Left renal pelvis (tissue), 4 donors: Measurements from ENCODE around the gene CCDC74B. TPM values are rescaled to one million over a fixed set of nuclear protein-coding genes. Genes with fewer than 3 reads are reported as not detected.
"Not testable (repeated sequence)": the region's sequence is repeated elsewhere in the genome, so short reads cannot be mapped to it uniquely, and the experiment has no call there.

Source experiments
- DNase-seq, 4 donors: peaks; one replicate each; pipeline ENCODE4 v3.0.0-alpha.2; 2013; ENCODE audit warnings: low read depth in 4 of 4, low spot score in 3 of 4
- polyA plus RNA-seq, 4 donors: library from polyadenylated mRNA; unstranded; fragments of 120-200 nt; gene quantifications; one replicate each; pipeline ENCODE4 v1.2.1, GENCODE V29; 2013; ENCODE audit not compliant: insufficient read length in 4 of 4

The CCDC74B gene
- polyA plus RNA-seq, 4 donors, result 5.2 to 23.5 (median 12.5) TPM

DNA sequence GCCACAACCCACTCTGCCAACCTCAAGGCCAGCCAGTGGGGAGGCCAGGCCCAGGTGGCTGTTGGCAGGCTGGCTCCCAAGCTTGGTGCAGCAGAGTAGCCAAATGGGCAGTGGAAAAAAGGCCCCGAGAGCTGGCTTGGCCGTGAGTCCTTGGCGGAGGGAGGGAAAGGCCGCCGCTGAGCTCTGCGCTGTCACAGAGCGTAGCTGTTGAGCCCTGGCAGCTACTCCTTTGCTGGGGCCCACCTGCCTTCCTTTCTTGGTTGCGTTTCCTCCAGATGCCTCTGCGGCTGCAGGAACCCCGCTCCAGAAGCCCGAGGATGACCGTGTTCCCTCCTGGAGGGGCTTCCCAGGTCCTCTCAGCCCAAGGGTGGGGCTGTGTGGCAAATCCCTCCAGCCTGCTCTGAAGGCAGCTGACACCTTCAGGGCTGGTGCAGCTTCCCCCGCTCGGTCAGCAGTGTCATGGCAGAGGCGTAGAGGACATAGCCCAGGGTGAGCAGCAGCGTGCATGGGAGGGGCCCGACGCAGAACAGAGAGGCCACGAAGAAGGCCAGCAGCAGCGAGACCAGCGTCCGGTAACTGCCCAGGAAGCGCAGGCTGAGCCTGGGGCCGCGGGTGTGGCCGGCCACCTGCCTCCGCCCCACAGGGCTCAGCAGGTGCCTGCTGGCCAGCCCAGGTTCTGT is 7.4 kb upstream of the CCDC74B start:
- not testable (repeated sequence) for DNase-seq

DNA sequence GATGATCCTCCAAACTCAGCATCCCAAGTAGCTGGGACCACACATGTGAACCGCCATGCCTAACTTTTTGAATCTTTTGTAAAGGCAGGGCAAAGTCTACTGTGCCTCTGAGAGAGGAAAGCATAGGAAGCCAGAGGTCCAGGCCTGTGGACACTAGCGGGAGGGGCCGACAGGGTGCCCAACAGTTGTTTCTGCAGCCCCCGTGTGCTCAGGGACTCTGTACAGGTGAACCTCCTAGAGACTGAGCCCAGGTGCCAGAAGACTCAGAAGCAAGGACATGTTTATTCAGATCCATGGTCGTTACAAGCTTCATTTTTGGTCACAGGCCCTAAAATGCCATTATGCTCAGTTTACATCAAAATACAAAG is 6.2 kb upstream of the CCDC74B start:
- not testable (repeated sequence) for DNase-seq

DNA sequence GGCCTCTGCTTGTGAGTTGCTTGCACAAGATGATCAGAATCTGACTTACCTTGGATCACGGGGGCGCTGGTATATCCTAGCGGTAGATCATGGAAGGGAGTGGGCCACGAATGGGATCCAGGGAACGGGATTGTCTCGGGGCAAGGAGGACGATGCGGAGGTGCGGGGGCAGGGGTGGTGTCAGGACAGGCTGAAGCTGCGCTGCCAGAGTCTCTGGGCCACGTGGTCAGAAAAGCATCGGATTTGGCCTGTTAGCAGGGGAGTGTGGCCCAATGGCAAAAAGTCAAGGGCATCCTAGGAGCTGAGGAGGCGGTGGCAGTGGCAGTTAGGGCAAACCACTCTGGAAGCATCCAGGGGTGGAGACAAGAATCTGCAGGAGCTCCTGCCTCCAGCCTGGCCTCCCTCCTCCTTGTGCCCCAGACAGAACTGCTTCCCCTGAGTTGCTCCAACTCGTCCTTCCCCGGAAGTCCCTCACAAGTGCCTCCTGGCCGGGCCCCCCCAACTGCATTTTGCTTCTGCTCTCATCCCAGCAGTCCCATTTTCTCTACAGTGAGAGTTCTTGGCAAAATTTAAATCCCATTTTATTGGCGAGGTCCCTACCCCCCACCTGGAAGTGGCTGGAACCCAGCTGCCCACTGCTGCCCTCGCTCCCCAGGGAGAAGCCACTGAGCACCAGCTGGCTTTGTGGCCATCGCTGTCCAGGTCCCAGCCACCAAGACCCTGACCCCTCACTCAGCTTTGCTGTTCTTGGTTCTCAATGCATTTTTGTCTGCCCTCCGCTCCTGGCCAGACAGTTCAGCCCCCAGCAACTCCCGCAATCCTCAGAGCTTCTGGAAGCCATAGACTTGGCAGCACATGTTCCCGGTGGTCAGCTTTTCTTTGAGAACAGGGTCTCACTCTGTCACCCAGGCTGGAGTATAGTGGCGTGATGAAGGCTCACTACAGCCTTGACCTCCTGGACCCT is 5.6 kb upstream of the CCDC74B start:
- no peak for DNase-seq

DNA sequence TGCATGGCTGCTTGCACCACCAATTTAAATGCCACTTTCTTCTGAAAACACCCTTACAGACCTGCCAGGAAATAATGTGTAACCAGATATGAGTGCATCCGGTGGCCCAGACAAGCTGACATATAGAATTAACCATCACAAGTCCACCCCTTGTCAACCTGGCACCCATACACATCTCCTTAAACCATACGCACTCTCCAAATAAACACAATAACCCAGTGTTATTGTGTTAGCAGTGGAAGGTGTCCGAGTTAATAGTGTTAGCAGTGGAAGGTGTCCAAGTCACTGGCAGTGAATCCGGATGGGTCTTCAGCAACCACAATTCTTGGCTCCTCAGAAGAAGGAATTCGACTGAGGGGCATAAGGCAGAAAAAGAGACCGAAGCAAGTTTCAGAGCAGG is 3.6 kb upstream of the CCDC74B start:
- not testable (repeated sequence) for DNase-seq

DNA sequence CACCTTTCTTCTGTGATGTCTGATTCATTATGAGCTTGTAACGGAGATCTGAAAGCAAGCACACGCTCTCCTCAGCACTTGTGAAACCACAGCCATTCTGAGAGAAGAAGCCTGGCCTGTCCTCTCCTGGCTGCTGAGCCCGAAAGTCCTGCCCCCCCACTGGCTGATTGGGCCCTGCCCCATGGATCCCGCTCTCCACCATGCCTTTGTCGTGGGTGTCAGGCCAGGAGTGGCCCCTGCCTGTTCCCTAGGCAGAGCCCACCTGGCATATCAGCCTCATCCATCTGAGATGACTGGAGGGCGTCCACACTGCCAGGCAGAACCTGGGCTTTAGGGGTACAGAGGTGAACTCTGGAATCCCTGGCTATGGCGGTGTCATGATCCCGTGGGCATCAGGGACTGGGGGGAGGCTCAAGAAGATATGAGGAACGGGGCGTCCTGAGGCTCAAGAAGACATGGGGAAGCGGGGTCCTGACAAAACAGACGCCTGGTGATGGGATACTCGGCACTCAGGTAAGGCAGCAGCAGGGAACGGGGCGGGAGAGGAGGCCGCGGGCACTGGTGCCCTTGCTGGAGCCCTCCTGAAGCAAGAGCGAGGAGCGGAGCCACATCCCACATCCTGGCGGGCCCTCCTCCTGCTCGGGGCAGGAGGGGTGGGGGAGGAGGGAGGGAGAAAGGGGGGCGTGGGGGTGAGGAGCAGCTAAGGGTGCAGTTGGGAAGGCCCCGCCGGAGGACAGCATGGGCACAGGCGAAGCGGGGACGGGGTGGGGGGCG is 1.5 kb downstream of the CCDC74B start:
- not testable (repeated sequence) for DNase-seq

DNA sequence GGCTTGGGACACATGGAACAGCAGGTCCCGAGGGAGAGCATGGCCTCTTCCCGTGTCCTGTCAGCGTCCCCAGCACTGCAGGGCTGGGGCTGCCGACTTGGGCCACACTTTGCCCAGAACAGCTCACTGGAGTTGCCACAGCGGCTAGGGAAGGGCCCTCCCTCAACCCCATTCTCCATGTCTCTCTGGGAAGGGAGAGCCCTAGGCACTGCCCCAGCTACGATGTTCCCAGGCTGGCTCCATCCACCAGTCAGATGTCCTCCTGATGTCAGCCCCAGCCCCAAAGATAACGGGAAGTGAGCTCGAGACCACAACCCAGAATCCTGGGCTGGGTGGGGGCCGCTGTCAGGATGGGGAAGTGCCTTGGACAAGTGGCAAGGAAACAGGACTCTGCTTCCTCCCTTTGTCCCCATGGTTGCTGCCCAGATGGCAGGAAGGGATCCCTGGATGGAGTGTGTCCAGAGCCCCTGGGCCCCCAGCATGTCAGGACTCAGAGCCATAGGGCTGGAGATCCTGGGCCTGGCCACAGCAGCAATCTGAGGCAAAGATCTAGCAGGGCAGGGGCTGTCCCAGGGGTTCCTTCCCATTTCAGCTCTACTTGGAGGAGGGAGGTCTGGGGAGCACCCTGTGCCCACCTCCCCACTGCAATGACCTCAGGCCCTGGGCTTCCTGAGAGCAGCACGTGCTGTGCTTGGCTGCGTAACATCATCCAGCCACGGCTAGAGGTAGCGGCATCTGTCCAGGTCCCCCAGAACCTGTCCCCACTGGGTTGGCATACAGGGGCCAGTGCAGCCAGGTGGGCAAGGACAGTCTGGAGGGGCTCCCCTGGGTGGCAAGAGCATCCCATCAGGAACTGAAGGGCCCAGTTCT is 2.3 kb downstream of the CCDC74B start:
- not testable (repeated sequence) for DNase-seq

DNA sequence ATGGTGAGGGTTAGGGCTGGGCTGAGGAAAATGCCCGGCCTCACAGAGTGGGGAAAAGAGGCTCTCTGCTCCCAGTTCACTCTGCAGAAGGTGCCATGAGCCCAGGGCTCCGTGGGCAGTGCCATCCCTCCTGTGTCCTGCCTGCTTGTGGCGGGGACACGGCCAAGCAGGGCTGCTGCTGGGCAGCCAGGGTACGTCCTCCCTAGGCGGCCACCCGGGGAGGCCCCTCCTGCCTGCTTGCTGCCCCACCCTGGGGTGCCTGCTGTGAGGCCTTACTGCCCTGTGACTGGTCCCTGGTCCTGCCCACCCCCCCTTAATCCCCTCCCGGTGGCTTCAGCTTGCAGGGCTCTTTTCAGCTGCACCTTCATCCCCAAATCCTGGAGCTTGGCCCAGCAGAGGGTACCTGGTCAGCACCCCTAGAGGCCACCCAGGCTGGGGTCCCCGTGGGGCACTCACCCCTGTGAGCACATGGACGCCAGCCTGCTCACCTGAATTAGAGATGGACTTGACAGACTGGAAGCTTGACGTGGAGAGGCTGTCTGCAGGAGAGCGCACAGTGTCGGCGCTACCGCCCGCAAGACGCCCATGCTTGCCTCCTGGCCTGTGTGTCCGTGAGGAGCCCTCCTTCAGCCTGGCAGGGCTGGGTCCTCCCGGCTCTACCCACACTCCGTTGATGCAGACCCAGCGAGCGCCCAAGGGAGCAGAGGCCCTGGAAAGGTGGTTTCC is 3.1 kb downstream of the CCDC74B start:
- not testable (repeated sequence) for DNase-seq

DNA sequence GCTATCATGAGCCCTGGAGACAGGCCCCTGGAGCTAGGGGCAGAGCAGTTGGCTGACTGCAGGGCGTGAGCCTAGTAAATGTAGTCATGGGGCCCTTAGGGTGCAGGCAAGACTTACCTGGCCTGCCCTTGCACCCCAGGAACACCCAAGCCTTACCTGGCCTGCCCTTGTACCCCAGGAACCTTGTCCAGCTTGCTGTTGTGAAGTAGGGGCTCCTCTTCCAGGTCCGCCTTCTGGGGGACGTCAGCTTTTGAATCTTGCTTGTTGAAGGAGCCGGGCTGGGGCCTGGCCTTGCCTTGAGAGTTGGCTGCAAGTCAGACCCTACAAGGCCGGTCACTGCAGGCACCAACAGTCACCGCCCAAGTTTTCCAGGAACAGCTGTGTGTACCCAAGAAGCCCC is 3.9 kb downstream of the CCDC74B start:
- DNase-seq, result not testable (repeated sequence)

DNA sequence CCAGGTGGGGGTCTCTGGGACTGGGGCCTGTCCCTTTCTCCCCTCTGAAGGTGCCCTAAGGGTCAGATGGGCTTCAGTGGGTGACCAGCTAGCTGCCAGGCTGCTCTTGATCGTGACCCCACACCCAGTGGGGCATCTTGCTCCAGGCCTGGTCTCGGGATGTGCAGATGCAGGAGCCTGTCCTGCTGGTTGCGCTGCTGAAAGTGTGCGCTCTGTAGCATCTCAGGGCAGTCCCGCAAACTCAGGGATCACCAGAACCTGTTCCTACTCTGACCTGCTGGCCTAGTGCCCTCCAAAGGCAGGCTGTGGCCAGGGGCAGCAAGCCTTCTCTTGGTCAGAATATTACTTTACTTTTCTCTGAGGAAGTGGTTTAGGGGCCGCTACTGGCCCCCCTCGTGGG is 4.4 kb downstream of the CCDC74B start:
- DNase-seq, result not testable (repeated sequence)

DNA sequence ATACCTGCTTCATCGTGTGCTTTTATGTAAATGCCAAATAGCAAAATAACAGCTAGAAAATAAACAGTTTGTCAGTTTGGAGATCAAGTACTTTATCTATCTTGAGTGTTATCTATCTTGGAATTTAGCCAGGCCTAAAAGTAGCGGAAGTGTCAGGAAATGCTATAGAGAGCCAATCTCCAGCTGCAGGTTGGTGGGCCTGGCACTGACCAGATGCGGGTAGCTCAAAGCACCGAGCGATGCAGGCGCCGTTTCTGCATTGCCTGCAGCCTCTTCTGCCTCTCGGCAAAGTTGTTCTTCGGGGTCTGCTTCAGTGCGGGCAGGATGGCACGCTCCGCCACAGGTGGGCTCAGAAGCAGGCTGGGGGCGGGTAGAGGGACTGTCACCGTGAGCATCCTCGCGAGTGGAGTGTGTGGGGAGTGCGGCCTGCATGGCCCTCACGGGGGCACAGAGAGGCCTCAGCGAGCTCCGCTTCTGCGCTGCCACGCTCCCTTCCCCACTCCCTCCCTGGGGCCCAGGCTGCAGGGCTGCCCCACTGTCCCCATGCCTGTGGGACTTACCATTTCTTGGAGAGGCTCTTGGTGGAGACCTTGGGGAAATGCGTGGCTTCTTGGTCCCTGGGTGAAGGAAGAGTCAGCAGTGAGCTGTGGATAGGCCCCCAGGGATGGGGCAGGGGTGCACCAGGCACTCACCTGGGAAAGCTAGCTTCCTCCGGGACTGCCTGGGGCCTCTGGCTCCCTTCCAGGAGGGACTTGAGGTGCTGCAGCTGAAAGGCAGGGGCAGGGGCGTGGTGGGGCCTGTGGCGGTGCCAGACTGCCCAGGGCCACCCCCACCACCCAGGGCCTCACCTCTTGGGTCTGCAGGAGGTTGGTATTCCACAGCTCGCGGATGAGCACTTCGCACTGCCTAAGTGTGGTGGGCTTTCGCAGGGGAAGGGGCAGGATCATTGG is 5.3 kb downstream of the CCDC74B start:
- not testable (repeated sequence) for DNase-seq

DNA sequence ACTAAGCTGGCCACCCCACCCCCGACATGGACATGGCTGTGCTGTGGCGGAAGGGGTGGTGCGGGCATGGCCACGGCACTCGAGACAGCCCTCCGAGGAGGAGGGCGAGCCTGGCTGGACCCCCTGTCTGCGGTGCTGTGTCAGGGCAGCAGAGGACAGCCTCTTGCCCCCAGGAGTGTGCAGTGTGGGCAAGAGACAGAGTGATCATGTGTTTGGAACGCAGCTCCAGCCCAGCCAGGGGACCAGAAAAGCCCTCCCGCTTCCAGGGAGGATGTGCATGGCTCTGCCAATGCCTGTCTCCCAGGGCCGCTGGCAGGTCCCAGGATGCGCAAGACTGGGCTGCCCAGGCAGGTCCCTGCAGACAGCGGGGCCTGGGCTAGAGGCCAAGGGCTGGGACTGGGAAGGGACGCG is 6.1 kb downstream of the CCDC74B start:
- not testable (repeated sequence) for DNase-seq

DNA sequence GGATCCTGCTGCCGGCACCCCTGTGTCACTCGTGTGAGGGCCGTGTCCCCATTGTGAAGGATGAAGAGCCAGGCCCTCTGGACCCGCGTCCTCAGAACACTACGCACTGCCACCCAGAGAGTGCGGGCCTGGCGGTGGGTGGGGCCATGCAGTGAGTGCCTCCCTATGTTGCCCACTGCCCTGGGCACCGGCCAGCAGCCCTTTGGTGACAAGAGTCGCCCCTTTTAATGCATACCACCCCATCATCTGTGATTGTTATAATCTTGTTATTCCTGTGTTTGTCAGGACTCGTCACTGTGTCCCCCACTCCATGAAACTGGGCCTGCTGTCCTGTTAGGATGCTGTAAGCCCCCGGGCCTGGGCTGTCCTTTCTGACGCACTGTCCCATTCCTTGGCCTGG is 6.6 kb downstream of the CCDC74B start:
- not testable (repeated sequence) for DNase-seq

DNA sequence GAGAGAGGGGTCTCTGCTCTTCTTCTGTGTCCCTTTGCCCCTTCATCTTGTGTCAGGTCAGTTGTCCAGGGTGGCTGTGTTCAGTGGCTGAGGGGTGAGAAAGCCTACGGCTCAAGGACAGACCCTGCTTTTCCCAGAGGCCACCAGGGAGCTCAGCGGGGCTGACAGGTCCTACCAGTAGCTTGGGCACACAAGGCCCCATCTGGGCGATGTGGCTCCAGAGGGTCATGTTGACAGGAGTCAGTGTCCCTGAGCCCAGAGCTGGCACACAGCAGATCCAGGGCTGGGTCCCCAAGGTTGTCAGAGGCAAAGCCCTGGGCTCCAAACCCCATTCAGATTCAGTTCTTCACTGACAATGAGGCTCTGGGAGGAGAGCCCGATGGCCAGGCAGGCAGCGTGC is 7.8 kb downstream of the CCDC74B start:
- not testable (repeated sequence) for DNase-seq

DNA sequence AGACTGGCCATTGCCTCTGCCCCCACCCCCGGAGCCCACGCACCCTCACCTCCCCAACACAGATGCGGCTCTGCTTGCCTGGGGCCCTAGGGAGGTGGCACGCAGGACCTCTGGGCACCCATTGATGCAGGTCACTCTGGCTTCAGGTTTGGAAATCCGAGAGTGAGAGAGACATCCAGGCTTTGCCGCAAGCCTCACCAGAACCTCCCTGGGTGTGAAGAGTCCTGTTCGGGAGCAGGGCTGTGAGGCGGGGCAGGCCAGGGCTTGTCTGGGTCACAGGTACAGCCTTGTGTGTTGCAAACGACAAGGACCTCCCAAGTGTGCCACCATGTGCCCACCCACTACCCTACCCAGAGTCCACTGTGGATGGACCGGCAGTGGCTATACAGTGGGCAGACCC is 8.4 kb downstream of the CCDC74B start:
- not testable (repeated sequence) for DNase-seq

DNA sequence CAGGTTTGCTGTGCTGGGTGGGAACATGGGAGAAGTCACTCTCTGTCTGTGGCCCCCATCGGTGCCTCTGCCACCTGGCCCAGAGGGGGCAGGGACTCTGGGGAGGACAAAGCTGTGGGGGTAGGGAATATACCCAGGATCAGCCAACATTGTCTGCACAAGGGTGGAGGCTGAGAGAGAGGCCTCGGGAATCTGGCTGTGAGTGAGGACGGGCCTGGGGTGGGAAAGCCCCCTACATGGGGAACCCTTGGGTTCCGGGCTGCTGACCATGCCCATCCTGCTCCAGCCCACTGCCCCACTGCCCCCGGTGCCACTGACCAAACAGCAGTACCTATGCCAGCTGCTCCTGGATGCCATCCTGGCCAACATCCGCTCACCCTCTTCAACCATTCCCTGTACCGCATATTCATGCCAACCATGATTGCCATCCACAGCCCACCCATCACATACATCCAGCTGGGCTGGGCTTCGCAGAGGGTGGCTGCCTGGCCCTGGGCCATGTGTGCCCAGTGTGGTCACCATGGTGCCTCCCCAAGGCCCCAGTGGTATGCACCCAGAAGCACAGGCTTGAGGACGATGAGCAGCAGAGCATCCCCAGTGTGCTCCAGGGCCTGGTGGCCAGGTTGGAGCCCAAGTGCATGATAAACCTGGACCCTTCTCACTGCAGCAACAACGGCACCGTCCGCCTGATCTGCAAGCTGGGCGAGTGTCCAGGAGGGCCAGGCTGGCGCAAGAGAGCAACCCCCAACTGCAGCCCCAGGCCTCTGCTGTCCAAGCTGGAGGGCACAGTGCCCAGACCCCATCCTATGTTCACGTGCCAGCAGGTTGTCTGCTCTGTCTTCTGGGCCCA is 9.0 kb downstream of the CCDC74B start:
- DNase-seq, result no peak

DNA sequence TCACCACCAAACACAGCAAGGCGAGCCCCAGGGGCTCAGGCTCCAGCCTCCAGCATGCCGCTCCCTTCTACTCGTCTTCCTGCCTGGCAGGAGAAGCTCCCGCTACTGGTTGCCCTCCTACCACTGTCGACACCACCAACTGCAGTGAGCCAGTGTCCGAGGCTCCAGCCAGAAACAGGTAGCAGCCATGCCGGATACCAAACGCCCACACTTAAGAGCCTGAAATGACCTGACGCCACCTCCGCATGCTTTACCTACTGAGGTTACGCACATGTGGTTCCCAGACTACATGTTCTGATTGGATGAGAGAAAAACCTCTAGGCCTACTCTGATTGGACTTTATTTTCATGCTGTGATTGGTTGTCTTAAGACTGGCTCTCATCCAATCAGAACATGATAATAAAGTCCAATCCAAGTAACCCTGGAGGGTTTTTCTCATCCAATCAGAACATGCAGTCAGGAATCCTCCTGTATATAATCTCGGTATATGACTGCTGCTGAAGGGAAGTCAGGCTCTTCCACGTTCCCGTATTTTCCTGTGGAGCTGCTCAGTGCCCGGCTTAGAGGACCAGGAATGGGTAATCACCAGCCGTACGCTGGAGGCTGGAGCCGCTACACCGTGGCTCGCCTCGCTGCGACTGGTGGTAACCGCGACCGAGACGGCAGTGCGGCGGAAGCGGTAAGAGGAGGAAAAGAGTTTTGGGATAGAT is 15.6 kb downstream of the CCDC74B start, which contains the start of gene POTEF:
Gene POTEF, minus strand, starts transcription at position 103 of the 710 bp plus-strand sequence. CDS start 8,707 bp downstream, outside the sequence.
- not testable (repeated sequence) for DNase-seq
